Activated CD8-positive, alpha-beta memory T cell treated with anti-CD3 and anti-CD28 coated beads, Interleukin-2, amount 10 ng/mL, durations not matched to agents 7 days and 5 days (primary cell): ENCODE data around the gene ALPK3. TPM values are rescaled to one million over a fixed set of nuclear protein-coding genes. Genes with fewer than 3 reads are reported as not detected.

Experiments
- ATAC-seq: fragments of 150-1000 bp; cut with Tn5 transposase; one replicate; pipeline ENCODE4 v1.10.0; 2021; ENCODE audit warnings: moderate library complexity
- CTCF ChIA-PET: fragments of 350-600 bp; sonication (Branson Sonifier 250); formaldehyde crosslinking; loops from one replicate; lab custom pipeline; 2021; ENCODE audit warnings: antibody characterized with exemption; lab: Charles Lee
- DNase-seq: peaks from one replicate; pipeline ENCODE4 v3.0.0-alpha.2; 2020
- H3K27ac Mint-ChIP-seq: one replicate; pipeline ENCODE4 v1.8.0; 2021; ENCODE audit warnings: mild to moderate bottlenecking, mixed read lengths
- H3K27me3 Mint-ChIP-seq: one replicate; pipeline ENCODE4 v1.8.0; 2021; ENCODE audit warnings: mixed read lengths
- H3K36me3 Mint-ChIP-seq: one replicate; pipeline ENCODE4 v1.8.0; 2021; ENCODE audit warnings: mild to moderate bottlenecking, mixed read lengths
- H3K4me1 Mint-ChIP-seq: one replicate; pipeline ENCODE4 v1.8.0; 2021; ENCODE audit warnings: mixed read lengths
- H3K4me3 Mint-ChIP-seq: one replicate; pipeline ENCODE4 v1.8.0; 2021; ENCODE audit warnings: mild to moderate bottlenecking, moderate library complexity, mixed read lengths
- H3K9me3 Mint-ChIP-seq: one replicate; pipeline ENCODE4 v1.8.0; 2022; ENCODE audit warnings: low read depth, mixed read lengths
- total RNA-seq, 2 experiments: library from RNA; stranded (reverse); gene quantifications; one replicate each; pipeline ENCODE4 v1.2.3, GENCODE V29; 2021

ALPK3 gene
- total RNA-seq, 2 experiments from 2014 or later, result 0.23 to 0.35 TPM

GRCh38 chr15:84880007-84880406, 62.9 kb downstream of the ALPK3 start:
- peaks cover 4% of the 10 kb centered on the region for H3K27me3 Mint-ChIP-seq
- no peaks in the 10 kb centered on the region for H3K9me3 Mint-ChIP-seq
- DNase-seq (no peak), ATAC-seq (no peak)
- no peaks in the 10 kb centered on the region for H3K36me3 Mint-ChIP-seq
- no peak overlapping the region for H3K27ac Mint-ChIP-seq
- no peak overlapping the region for H3K4me3 Mint-ChIP-seq
- peaks cover 3% of the 10 kb centered on the region for H3K4me1 Mint-ChIP-seq
- CTCF ChIA-PET, result interaction anchor here (0.7 kb wide), 1 partner anchor 1053 kb away, joined by 4 read pairs; no protein-coding TSS in a partner anchor

DNA sequence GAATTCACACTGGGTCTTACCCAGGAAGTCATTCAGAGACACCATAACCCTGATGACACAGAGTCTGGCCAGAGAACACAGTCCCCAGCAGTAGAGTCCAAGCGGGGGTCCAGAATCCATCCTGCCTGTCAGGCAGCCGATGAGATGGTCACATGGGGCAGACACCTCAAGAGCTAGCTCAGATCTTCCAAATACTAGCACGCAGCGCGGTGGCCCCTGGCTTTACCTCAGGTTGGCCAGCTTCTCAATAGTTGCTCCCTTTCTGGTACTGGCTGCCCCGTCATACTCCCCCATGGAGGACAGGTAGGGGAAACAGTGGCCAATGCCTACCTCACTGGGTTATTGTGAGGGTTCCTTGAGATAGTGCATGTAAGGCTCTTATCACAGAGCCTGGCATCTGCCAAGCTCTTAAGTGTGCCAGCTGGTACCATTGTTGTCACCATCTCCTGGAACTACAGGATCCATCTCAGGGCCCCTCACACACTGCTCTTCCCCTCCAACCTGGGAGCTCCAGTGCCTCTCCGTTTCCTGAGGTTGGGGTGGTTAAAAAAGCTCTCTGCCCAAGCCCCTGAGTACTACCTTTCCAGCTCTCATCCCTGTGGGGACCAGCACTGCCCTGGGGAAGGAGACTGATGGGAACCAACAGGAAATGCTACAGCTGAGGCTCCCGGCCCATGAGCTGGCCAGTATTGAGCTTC, 63.8 kb downstream of the ALPK3 start:
- no peak overlapping the region for H3K27ac Mint-ChIP-seq

GRCh38 chr15:84881520-84881830, 64.3 kb downstream of the ALPK3 start:
- no peaks in the 10 kb centered on the region for H3K36me3 Mint-ChIP-seq
- no peak overlapping the region for H3K27ac Mint-ChIP-seq
- peaks cover 3% of the 10 kb centered on the region for H3K4me1 Mint-ChIP-seq
- ATAC-seq, result no peak
- H3K4me3 Mint-ChIP-seq, result no peak overlapping the region
- CTCF ChIA-PET, result no interaction called here
- no peak for DNase-seq
- H3K9me3 Mint-ChIP-seq, result no peaks in the 10 kb centered on the region
- peaks cover 2% of the 10 kb centered on the region for H3K27me3 Mint-ChIP-seq

More for the DNA sequence above, 63.8 kb downstream of the ALPK3 start:
- ATAC-seq (no peak), DNase-seq (no peak)
- Mint-ChIP-seq H3K4me1 (peaks cover 3% of the 10 kb centered on the region), H3K4me3 (no peak overlapping the region), H3K9me3 (no peaks in the 10 kb centered on the region), H3K36me3 (no peaks in the 10 kb centered on the region), H3K27me3 (peaks cover 2% of the 10 kb centered on the region)
- CTCF ChIA-PET, result interaction anchor here (0.7 kb wide), 1 partner anchor 1052 kb away, joined by 4 read pairs; no protein-coding TSS in a partner anchor

DNA sequence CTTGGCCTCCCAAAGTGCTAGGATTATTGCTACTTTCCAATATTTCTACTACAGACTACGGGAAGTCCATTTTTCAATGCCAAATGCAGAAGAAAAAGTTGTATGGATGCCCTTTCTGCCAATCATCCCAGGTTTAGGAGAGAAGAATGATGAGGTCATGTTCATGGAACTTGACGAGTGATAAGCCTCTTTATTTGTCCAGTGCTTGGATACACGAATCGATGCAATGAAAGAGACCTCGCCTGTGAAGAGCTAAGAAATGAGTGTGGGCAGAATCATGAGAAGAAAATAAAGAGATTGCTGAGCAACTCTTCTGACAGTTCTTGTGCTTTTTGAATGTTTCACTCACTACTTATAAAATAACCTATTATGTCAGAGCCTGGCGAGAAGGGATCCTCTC, 66.3 kb downstream of the ALPK3 start:
- Mint-ChIP-seq H3K9me3 (no peaks in the 10 kb centered on the region), H3K4me1 (no peaks in the 10 kb centered on the region), H3K27ac (no peak overlapping the region), H3K36me3 (no peaks in the 10 kb centered on the region), H3K4me3 (no peak overlapping the region), H3K27me3 (peaks cover 2% of the 10 kb centered on the region)
- DNase-seq (no peak), ATAC-seq (no peak)
- CTCF ChIA-PET, result no interaction called here

DNA sequence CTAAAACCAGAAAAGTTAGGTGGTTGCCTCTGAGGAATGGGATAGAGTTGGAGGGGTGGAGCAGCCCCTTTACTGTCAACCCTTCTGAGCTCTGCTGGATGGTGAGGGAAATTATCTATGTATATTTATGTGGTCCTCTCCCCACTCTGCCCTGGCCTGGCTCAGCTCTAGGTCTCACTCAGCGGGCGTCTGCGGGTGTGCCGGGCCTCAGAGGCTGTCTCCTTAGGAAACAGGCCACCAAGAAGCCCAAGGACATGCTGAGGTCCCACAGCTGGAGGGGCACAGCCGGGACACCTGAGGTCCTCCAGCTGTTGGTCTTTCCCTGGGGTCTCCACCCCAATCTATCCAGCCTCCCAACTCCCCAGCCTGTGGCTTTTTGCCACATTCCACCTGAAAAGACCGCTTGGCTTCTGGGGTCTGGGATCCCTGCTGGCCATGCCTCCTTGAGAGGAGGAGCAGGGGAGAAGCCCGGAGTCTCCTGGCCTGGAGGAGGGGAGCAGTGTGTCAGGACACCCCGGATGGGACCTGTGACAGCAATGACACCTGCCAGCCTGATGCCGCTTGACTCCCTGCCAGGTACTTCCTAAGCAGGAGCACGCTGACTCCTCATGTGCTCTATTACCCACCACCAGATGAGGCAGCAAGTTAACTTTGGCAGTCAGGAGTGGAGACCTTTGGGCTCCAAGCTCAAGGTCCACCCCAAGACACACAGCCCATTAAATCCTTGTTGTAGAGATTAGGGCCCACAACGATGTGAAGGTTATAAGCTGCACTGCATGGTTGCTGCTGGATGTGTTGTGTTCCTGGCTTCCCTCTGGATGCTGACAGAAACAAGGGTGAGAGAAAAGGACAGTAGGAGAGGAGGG, 67.0 kb downstream of the ALPK3 start, which contains the start of gene SLC28A1:
TSS of gene SLC28A1 (plus strand) at position 747 of the 866 bp plus-strand sequence. CDS start 3,099 bp downstream, outside the sequence.
- Mint-ChIP-seq H3K9me3 (no peaks in the 10 kb centered on the region), H3K4me3 (no peak within 1 kb of the TSS), H3K4me1 (no peaks in the 10 kb centered on the region), H3K27ac (no peak within 1 kb of the TSS), H3K36me3 (no peaks in the 10 kb centered on the region), H3K27me3 (peaks cover 2% of the 10 kb centered on the region)
- ATAC-seq, result no peak
- DNase-seq, result no peak
- CTCF ChIA-PET, result no interaction called here

GRCh38 chr15:84885801-84886200, 68.6 kb downstream of the ALPK3 start:
- H3K9me3 Mint-ChIP-seq, result no peaks in the 10 kb centered on the region
- H3K27ac Mint-ChIP-seq, result no peak overlapping the region
- no peaks in the 10 kb centered on the region for H3K36me3 Mint-ChIP-seq
- peaks cover 2% of the 10 kb centered on the region for H3K27me3 Mint-ChIP-seq
- ATAC-seq, result no peak
- H3K4me3 Mint-ChIP-seq, result no peak overlapping the region
- no peaks in the 10 kb centered on the region for H3K4me1 Mint-ChIP-seq
- CTCF ChIA-PET, result no interaction called here
- no peak for DNase-seq

DNA sequence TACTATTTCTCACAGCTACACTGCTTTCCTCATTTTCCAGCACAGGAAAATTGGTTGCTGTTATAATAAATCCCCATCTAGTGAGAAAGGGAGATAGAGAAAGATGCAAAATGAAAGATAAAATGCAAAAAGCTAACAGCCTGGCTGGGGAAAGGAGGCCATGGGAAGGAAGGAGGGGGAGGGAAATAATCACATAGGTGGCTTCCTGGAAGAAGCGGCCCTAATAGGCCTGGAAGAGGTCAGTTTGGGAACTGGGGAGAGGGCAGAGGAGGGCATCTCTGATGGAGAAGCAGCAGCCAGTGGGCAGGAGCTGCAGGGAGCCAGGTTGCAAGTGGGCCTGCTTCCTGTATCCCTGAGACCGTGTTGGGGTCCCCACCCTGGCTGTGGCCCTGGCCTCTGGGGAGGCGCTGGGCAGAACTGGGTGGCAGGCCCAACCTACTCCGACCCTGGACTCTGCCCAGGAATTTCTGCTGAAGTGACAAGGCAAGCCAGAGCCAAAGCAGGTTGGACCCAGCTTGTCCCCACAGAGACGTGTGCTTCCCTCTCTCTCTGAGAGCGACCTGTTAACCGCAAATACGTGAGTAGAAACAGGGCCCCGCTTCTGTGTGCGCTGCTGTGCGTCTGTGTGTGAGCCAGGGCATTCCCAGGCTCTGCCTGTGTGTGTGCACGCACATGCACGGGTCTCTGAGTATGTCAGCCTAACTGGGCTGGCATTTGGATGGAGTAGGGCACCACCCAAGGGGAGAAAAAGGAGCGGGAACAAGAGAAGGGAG, 69.2 kb downstream of the ALPK3 start:
- no peaks in the 10 kb centered on the region for H3K36me3 Mint-ChIP-seq
- CTCF ChIA-PET, result interaction anchor here (2.1 kb wide), 1 partner anchor 8 kb away, joined by 5 read pairs; no protein-coding TSS in a partner anchor
- H3K9me3 Mint-ChIP-seq, result no peaks in the 10 kb centered on the region
- H3K27me3 Mint-ChIP-seq, result peaks cover 2% of the 10 kb centered on the region
- DNase-seq, result no peak
- no peaks in the 10 kb centered on the region for H3K4me1 Mint-ChIP-seq
- ATAC-seq, result no peak
- no peak overlapping the region for H3K4me3 Mint-ChIP-seq
- H3K27ac Mint-ChIP-seq, result no peak overlapping the region

DNA sequence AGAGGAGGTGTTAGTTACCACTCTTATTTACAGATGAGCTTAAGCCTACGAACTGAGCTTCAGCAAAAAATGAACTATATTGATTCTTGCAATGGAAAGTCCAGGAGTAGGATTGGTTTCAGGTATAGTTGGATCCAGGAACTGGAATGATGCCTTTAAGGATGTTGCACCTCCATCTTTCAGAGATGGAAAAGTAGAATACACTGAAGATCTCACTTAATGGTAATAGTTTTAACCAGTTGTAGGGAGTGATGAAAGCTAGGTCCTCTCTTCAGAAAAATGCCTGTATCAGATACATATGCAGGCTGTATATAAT, 69.8 kb downstream of the ALPK3 start:
- Mint-ChIP-seq H3K27ac (no peak overlapping the region), H3K4me3 (no peak overlapping the region), H3K9me3 (no peaks in the 10 kb centered on the region), H3K27me3 (peaks cover 2% of the 10 kb centered on the region), H3K36me3 (no peaks in the 10 kb centered on the region), H3K4me1 (no peaks in the 10 kb centered on the region)
- DNase-seq (no peak), ATAC-seq (no peak)
- CTCF ChIA-PET, result interaction anchor here (2.1 kb wide), 1 partner anchor 9 kb away, joined by 5 read pairs; no protein-coding TSS in a partner anchor

GRCh38 chr15:84887938-84888337, 70.8 kb downstream of the ALPK3 start:
- H3K27ac Mint-ChIP-seq, result no peak overlapping the region

DNA sequence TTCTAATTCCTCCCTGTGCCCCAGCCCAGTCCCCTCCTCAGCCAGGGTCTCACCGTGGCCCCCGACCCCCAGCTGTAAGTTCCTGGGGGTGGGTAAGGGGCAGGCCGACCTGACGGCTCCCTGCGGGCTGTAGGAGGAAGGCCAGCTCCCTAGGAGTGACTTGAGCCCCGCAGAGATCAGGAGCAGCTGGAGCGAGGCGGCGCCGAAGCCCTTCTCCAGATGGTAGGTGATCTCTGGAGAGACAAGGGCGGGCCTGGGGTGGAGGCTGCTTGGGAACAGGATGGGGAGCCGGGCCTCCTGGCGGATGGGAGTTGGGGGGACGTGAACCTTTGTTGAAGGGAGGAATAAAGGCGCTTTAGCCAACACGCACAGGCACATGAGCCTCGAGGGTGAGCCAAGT, 71.5 kb downstream of the ALPK3 start:
- Mint-ChIP-seq H3K4me3 (no peak overlapping the region), H3K36me3 (no peaks in the 10 kb centered on the region), H3K4me1 (no peaks in the 10 kb centered on the region), H3K27ac (no peak overlapping the region), H3K27me3 (no peaks in the 10 kb centered on the region), H3K9me3 (no peaks in the 10 kb centered on the region)
- ATAC-seq (no peak), DNase-seq (no peak)
- CTCF ChIA-PET, result interaction anchor here (2.1 kb wide), 1 partner anchor 10 kb away, joined by 5 read pairs; no protein-coding TSS in a partner anchor

More at GRCh38 chr15:84887938-84888337, 70.8 kb downstream of the ALPK3 start:
- no peaks in the 10 kb centered on the region for H3K4me1 Mint-ChIP-seq
- H3K4me3 Mint-ChIP-seq, result no peak overlapping the region
- CTCF ChIA-PET, result interaction anchor here (2.1 kb wide), 1 partner anchor 9 kb away, joined by 5 read pairs; no protein-coding TSS in a partner anchor
- no peak for ATAC-seq
- no peaks in the 10 kb centered on the region for H3K9me3 Mint-ChIP-seq
- DNase-seq, result no peak
- no peaks in the 10 kb centered on the region for H3K36me3 Mint-ChIP-seq
- peaks cover 2% of the 10 kb centered on the region for H3K27me3 Mint-ChIP-seq

DNA sequence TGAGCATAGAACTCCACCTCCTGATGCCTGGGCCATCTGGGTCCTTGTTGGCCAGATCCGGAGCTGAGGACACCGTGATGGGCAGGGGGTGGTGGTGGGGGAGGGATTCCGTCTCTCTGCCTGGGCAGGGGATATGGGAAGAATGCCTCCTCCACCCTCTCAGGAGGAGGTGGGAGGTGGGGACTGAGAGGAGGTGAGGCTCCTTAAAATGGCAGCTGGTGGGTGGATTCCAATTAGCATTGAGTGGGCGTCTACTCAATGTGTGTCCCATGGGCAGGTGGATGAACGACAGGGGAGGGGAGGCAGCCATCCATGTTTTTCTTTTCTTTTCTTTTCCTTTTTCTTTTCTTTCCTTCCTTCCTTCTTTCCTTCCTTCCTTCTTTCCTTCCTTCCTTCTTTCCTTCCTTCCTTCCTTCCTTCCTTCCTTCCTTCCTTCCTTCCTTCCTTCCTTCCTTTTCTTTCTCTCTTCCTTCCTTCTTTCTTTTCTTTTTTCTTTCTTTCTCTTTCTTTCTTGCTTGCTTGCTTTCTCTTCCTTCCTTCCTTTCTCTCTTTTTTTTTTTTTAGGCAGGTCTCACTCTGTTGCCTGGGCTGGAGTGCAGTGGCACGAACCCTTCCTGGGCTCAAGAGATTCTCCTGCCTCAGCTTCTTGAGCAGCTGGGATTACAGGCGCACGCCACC, 72.3 kb downstream of the ALPK3 start:
- DNase-seq, result no peak
- no peak for ATAC-seq
- no peaks in the 10 kb centered on the region for H3K36me3 Mint-ChIP-seq
- no peak overlapping the region for H3K27ac Mint-ChIP-seq
- H3K9me3 Mint-ChIP-seq, result no peaks in the 10 kb centered on the region
- CTCF ChIA-PET, result interaction anchor here (0.6 kb wide), 1 partner anchor 204 kb away, joined by 4 read pairs; no protein-coding TSS in a partner anchor
- no peaks in the 10 kb centered on the region for H3K27me3 Mint-ChIP-seq
- no peak overlapping the region for H3K4me3 Mint-ChIP-seq
- no peaks in the 10 kb centered on the region for H3K4me1 Mint-ChIP-seq

DNA sequence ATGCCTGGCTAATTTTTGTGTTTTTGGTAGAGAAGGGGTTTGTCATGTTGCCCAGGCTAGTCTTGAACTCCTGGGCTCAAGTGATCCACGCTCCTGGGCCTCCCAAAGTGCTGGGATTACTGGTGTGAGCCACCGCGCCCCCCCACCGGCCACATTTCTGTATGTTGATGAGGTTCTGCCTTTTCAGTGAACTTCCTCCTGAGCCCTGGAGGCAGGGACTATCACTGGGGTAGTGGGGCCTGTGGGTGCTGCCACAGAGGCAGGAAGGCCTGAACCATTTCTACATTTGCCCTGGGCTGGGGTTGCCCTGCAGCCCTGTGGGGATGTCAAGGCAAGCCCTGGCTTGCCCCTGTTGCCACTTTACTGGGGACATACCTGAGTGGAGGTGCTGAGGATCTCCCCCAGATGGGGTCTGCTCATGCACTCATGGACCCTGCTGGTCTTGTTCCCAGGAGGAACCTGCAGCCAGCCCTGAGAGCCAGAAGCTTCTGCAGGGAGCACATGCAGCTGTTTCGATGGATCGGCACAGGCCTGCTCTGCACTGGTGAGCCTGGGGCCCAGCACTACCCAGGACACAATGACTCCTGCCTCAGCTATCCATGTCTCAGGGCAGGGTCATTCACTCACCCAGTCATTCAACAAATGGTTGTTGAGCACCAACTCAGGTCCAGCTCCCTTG, 73.0 kb downstream of the ALPK3 start:
- ATAC-seq, result no peak
- H3K27ac Mint-ChIP-seq, result no peak overlapping the region
- H3K27me3 Mint-ChIP-seq, result no peaks in the 10 kb centered on the region
- CTCF ChIA-PET, result interaction anchor here (0.6 kb wide), 1 partner anchor 204 kb away, joined by 4 read pairs; no protein-coding TSS in a partner anchor
- H3K36me3 Mint-ChIP-seq, result no peaks in the 10 kb centered on the region
- DNase-seq, result no peak
- H3K9me3 Mint-ChIP-seq, result no peaks in the 10 kb centered on the region
- H3K4me1 Mint-ChIP-seq, result no peaks in the 10 kb centered on the region
- H3K4me3 Mint-ChIP-seq, result no peak overlapping the region
